Spleen (tissue), 7 donors: ENCODE results near the gene KRTAP10-3.

Source experiments
- CTCF ChIP-seq, 11 experiments: fragments of 200-600 bp in 7 of 11; fragments of 450-650 bp in 4 of 11; sonication (generic) in 4 of 11; IDR thresholded peaks in 8 of 11; conservative IDR thresholded peaks in 3 of 11; 1 replicate in 7 of 11; 2 replicates in 4 of 11; pipeline versions ENCODE4 v1.4.0 to v1.8.0; 2016 to 2021; ENCODE audit warnings: antibody characterized with exemption in 11 of 11, inconsistent platforms in 4 of 11, mild to moderate bottlenecking in 1 of 11
- POLR2A ChIP-seq, 3 donors: fragments of 450-650 bp; IDR thresholded peaks; one replicate each; pipeline ENCODE4 v1.5.1; 2017; ENCODE audit warnings: antibody characterized with exemption in 3 of 3, mild to moderate bottlenecking in 1 of 3
- donor health status: DM: no; HTN: no; CAD: no; lungs with moderate emphysema.
- donor health status: DM: no; HTN: no; CAD: no.
- donor health status: DM: no; HTN: no; CAD: no.

- TF ChIP-seq POLR2A (IDR thresholded peaks at IDR 0.05) (no peak), CTCF (IDR thresholded peaks at IDR 0.05 in 8 of 11, conservative IDR thresholded peaks at IDR 0.05 in 3 of 11) (no peak)
Observed at GRCh38 chr21:44522753-44523204, 35.8 kb downstream of the KRTAP10-3 start.
